ENCODE data around the gene RNF227. TPM values are rescaled to one million over a fixed set of nuclear protein-coding genes. Genes with fewer than 3 reads are reported as not detected.

RNF227 gene
- total and polyA plus RNA-seq, 2 of the 8 experiments (the other 6 are each of a cell fraction or from before 2014, with no cell fraction given): 0.63 to 1.7 TPM

DNA sequence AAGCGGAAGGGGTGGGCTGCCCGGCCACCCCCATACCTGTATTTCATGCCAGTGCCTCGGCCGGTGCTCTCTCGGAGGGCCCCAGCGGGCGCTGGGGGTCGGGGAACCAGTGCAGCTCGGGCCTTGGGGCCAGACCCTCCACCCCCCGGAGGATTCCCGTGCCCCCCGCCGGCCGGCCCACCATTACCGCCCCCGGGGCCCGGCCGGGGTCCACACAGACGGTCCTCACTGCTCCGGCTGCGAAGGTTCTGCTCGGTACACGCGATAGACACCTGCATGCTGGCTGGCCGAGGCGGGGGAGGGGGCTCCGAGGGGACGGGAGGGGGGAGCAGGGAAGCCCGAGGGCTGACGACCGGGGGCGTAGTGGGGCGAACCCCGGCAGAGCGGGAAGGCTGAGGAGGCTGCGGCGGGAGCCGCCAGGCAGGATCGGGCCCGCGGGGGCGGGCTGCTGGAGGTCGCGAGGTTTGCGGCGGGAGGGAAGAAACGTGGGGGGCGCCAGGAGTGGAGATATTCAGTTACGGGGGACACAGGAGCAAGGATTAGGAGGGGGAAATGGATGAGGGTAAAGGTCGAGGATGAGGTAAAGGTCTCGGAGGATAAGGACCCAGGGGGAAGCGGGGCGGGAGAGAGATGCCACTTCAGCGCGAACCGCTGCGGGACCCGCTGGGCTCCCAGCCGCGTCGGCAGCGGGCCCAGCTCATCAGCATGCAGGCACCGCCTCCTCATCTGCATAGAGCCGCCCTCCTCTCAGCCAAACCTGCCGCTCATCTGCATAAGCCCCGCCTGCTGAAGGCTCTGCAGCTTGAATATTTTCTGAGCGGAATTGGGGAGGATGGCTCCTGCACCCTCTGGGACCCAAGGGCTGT is 13.3 kb upstream of the RNF227 start, which contains the start of gene KCNAB3:
TSS of gene KCNAB3 (minus strand) at position 699 of the 866 bp plus-strand sequence. CDS start at position 278, 421 bp downstream.
- no peak within 1 kb of the TSS for H3K14ac ChIP-seq (ENCODE audit: insufficient read length)
- H2AFZ ChIP-seq (ENCODE audit: low read length): no peak within 1 kb of the TSS; the same call in 1 of the 2 replicates
- DNase-seq (ENCODE audit: low read depth in 1 of 2, low spot score in 2 of 2): peak in 1 of 2 experiments; percentile 83
- no peak within 1 kb of the TSS for H2BK12ac ChIP-seq (ENCODE audit: low read depth, low read length)
- CTCF ChIA-PET (ENCODE audit: partially characterized antibody): interaction anchor here (0.6 to 2.4 kb wide), 9 partner anchors 13 to 128 kb away, joined by 3 to 19 read pairs (median 4); partner anchors contain the start of gene KDM6B
- no peaks in the 10 kb centered on the region for H3K79me1 ChIP-seq (ENCODE audit: low read depth, low read length)
- H3K27ac ChIP-seq (ENCODE audit: low read depth, low read length): no peak within 1 kb of the TSS
- H3K79me2 ChIP-seq (ENCODE audit: control insufficient read depth in 1 of 2, insufficient read depth in 2 of 2, low read length in 2 of 2): 0 out of 4 replicates have a peak, but pooled peaks cover 0 to 4% of the 10 kb centered on the region in 2 experiments
- H3K9ac ChIP-seq (replicated peaks in 1 of 4; ENCODE audit: extremely low read depth in 1 of 4, low read depth in 3 of 4, low read length in 3 of 4): peak within 1 kb of the TSS in 1 of 4 experiments; percentile 66; a peak in 2 of 7 replicates
- no peak within 1 kb of the TSS for H3K56ac ChIP-seq (replicated peaks; ENCODE audit: insufficient read length, low read depth, low read length)
- H2BK5ac ChIP-seq (ENCODE audit: low read depth, low read length): no peak within 1 kb of the TSS
- H4K8ac ChIP-seq (ENCODE audit: extremely low read depth, insufficient read depth, low read length): no peak within 1 kb of the TSS
- 8% methylated on average over 19 of the region's 67 CpGs; no CpG with 5 or more reads in 1 of the 2 experiments for WGBS, 2 experiments (ENCODE audit: extremely low coverage in 1 of 2, insufficient coverage in 1 of 2, insufficient read length in 1 of 2, insufficient replicate concordance in 2 of 2, low coverage in 1 of 2, low lambda C conversion rate in 2 of 2, missing lambda C conversion rate in 1 of 2)
- H3K23ac ChIP-seq (ENCODE audit: insufficient read length): peak within 1 kb of the TSS; percentile 22
- 0 out of 8 replicates have a peak, but pooled peaks cover 0 to 3% (median 0%) of the 10 kb centered on the region in 4 experiments for H3K36me3 ChIP-seq (ENCODE audit: control insufficient read depth in 2 of 4, insufficient read depth in 4 of 4, low read length in 3 of 4)
- H3K4me1 ChIP-seq (replicated peaks in 1 of 4; ENCODE audit: control insufficient read depth in 3 of 4, insufficient read depth in 4 of 4, low read length in 3 of 4): peaks cover 0 to 5% (median 3%) of the 10 kb centered on the region in 4 experiments; a peak in 4 of 7 replicates
- H2BK15ac ChIP-seq (ENCODE audit: low read length): peak within 1 kb of the TSS; percentile 19; the same call in 1 of the 2 replicates
- H3K27me3 ChIP-seq (replicated peaks in 1 of 4; ENCODE audit: control insufficient read depth in 3 of 4, extremely low read depth in 1 of 4, insufficient read depth in 3 of 4, low read length in 3 of 4): peaks cover 11 to 44% (median 37%) of the 10 kb centered on the region in 4 experiments
- H4K91ac ChIP-seq (replicated peaks; ENCODE audit: insufficient read length, low read length): no peak within 1 kb of the TSS
- H3K18ac ChIP-seq (ENCODE audit: extremely low read depth, low read length): no peak within 1 kb of the TSS; the same call in 1 of the 2 replicates
- H3K9me3 ChIP-seq (ENCODE audit: insufficient read depth in 2 of 2, low read depth in 1 of 2, low read length in 1 of 2): no peaks in the 10 kb centered on the region
- H2AK5ac ChIP-seq (ENCODE audit: low read depth, low read length): 0 out of 2 replicates have a peak within 1 kb of the TSS, but pooled peaks have one; percentile 48
- H3K23me2 ChIP-seq (ENCODE audit: low read depth, low read length): peaks cover 15% of the 10 kb centered on the region
- H2BK120ac ChIP-seq (replicated peaks; ENCODE audit: low read depth, low read length): no peak within 1 kb of the TSS
- peak within 1 kb of the TSS; percentile 78 to 96 for H3K4me2 ChIP-seq (ENCODE audit: insufficient read depth in 1 of 2, low read depth in 2 of 2, low read length in 2 of 2)
- peak within 1 kb of the TSS; percentile 50 to 95 (median 60) for H3K4me3 ChIP-seq (ENCODE audit: extremely low read depth in 1 of 4, insufficient read depth in 2 of 4, low read depth in 3 of 4, low read length in 4 of 4)
- no peak within 1 kb of the TSS for H4K5ac ChIP-seq (ENCODE audit: insufficient read length, low read depth, low read length)
- H4K20me1 ChIP-seq (replicated peaks in 1 of 2; ENCODE audit: control insufficient read depth in 1 of 2, insufficient read depth in 2 of 2, low read length in 2 of 2): peaks cover 0 to 5% of the 10 kb centered on the region in 2 experiments
- POLR2A ChIA-PET (ENCODE audit: partially characterized antibody): interaction anchor here (0.8 to 1.2 kb wide), 2 partner anchors 11 to 243 kb away, joined by 3 read pairs; no protein-coding TSS in a partner anchor
- H2BK20ac ChIP-seq (ENCODE audit: low read length): no peak within 1 kb of the TSS
- H3K4ac ChIP-seq (replicated peaks; ENCODE audit: insufficient read length, low read depth, low read length): no peak within 1 kb of the TSS
- FAIRE-seq: peak; percentile 42
- TF ChIP-seq KDM4A (IDR thresholded peaks at IDR 0.05; ENCODE audit: low read depth, low read length, severe bottlenecking) (no peak), SIRT6 (IDR thresholded peaks at IDR 0.05; ENCODE audit: low read length) (no peak), SUZ12 (IDR thresholded peaks at IDR 0.05; ENCODE audit: low read length) (peak; percentile 43), SP1 (IDR thresholded peaks at IDR 0.05; ENCODE audit: low read depth, low read length) (0 out of 2 replicates have a peak, but pooled peaks have one; percentile 22), POLR2A (IDR thresholded peaks at IDR 0.05; ENCODE audit: control extremely low read depth in 1 of 2, low read depth in 2 of 2, low read length in 2 of 2) (0 out of 3 replicates have a peak, but pooled peaks of 1 of the 2 experiments have one; percentile 23), CREB1 (IDR thresholded peaks at IDR 0.05) (peak; percentile 62; the same call in 1 of the 2 replicates), CEBPB (IDR thresholded peaks at IDR 0.05; ENCODE audit: low read depth, low read length) (no peak), KDM5A (IDR thresholded peaks at IDR 0.05; ENCODE audit: low read length) (no peak), ASH2L (IDR thresholded peaks at IDR 0.05; ENCODE audit: low read length) (peak; percentile 24), EGR1 (IDR thresholded peaks at IDR 0.05; ENCODE audit: borderline replicate concordance, low read depth, low read length) (peak; percentile 65; the same call in 1 of the 2 replicates), GTF2F1 (IDR thresholded peaks at IDR 0.05; ENCODE audit: borderline replicate concordance, low read depth, low read length) (no peak), SRF (IDR thresholded peaks at IDR 0.05; ENCODE audit: low read depth, low read length) (no peak)

All from H1 (cell line).